ENCODE measurements around the gene RAB5A. TPM values are rescaled to one million over a fixed set of nuclear protein-coding genes. Genes with fewer than 3 reads are reported as not detected.

RAB5A gene
- total RNA-seq, 1 experiment from 2014 or later = 49.7 TPM

- H3K36me3 ChIP-seq (ENCODE audit: insufficient read depth, low read length, poor library complexity, severe bottlenecking) = no peaks in the 10 kb centered on the region
- H3K27ac ChIP-seq (ENCODE audit: low read depth, low read length, poor library complexity, severe bottlenecking) = no peak overlapping the region
- no peak for DNase-seq (ENCODE audit: low spot score)
- H3K27me3 ChIP-seq (replicated peaks; ENCODE audit: insufficient read depth, low read depth, low read length, poor library complexity) = no peaks in the 10 kb centered on the region
- ChIA-PET CTCF (no interaction called here), POLR2A (ENCODE audit: low non-redundant PET) (no interaction called here)
- TF ChIP-seq, protein P1, sequence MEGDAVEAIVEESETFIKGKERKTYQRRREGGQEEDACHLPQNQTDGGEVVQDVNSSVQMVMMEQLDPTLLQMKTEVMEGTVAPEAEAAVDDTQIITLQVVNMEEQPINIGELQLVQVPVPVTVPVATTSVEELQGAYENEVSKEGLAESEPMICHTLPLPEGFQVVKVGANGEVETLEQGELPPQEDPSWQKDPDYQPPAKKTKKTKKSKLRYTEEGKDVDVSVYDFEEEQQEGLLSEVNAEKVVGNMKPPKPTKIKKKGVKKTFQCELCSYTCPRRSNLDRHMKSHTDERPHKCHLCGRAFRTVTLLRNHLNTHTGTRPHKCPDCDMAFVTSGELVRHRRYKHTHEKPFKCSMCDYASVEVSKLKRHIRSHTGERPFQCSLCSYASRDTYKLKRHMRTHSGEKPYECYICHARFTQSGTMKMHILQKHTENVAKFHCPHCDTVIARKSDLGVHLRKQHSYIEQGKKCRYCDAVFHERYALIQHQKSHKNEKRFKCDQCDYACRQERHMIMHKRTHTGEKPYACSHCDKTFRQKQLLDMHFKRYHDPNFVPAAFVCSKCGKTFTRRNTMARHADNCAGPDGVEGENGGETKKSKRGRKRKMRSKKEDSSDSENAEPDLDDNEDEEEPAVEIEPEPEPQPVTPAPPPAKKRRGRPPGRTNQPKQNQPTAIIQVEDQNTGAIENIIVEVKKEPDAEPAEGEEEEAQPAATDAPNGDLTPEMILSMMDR (conservative IDR thresholded peaks at IDR 0.05; ENCODE audit: low read depth, low read length) = no peak
- TF ChIP-seq EZH2 (IDR thresholded peaks at IDR 0.05; ENCODE audit: borderline replicate concordance, low read depth, low read length, poor library complexity, severe bottlenecking) = no peak
- no TSS peak for BruUV-seq (replicated peaks)
- H3K4me3 ChIP-seq (ENCODE audit: low read depth, low read length, poor library complexity, severe bottlenecking) = no peak overlapping the region
- no peaks in the 10 kb centered on the region for H3K4me1 ChIP-seq (ENCODE audit: insufficient read depth, low read length, poor library complexity, severe bottlenecking)
- intact Hi-C loops (cut with micrococcal nuclease; ENCODE audit: unreplicated experiment) = no loop called here
- H3K9me3 ChIP-seq (ENCODE audit: low read depth, low read length, poor library complexity, severe bottlenecking) = no peaks in the 10 kb centered on the region
Observed at GRCh38 chr3:19932422-19932821, 14.5 kb upstream of the RAB5A start.

DNA sequence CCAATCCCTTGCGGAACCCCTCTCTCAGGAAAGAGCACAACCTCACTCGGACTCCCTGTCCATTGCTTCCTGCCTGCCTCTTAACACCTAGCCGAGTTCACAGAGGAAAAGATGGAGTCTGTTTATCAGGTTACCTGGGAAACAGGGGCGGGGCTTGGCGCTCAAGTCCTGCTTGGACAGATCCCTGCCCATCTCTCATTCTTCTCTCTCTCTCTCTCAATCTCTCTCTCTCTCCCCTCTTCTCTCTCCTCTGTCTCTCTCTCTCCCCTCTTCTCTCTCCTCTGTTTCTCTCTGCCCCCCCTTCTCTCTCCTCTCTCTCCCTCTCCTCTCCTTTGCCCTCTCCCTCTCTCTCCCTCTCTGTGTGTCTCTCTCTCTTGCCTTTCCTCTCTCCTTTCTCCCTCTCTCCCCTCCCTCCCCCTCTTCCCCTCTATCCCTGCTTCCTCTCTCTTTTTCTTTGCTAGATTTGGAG, 12.8 kb upstream of the RAB5A start, which contains the start of gene EFHB:
Gene EFHB, minus strand, starts transcription at position 120 of the 469 bp plus-strand sequence. CDS start 199 bp downstream, outside the sequence.
- Histone ChIP-seq H3K9me3 (ENCODE audit: low read depth, low read length, poor library complexity, severe bottlenecking) (no peaks in the 10 kb centered on the region), H3K4me3 (ENCODE audit: low read depth, low read length, poor library complexity, severe bottlenecking) (no peak within 1 kb of the TSS), H3K4me1 (ENCODE audit: insufficient read depth, low read length, poor library complexity, severe bottlenecking) (no peaks in the 10 kb centered on the region), H3K27ac (ENCODE audit: low read depth, low read length, poor library complexity, severe bottlenecking) (no peak within 1 kb of the TSS), H3K36me3 (ENCODE audit: insufficient read depth, low read length, poor library complexity, severe bottlenecking) (no peaks in the 10 kb centered on the region), H3K27me3 (replicated peaks; ENCODE audit: insufficient read depth, low read depth, low read length, poor library complexity) (no peaks in the 10 kb centered on the region)
- ChIA-PET POLR2A (ENCODE audit: low non-redundant PET) (no interaction called here), CTCF (no interaction called here)
- TF ChIP-seq, protein P1 (conservative IDR thresholded peaks at IDR 0.05; ENCODE audit: low read depth, low read length) = no peak
- TF ChIP-seq EZH2 (IDR thresholded peaks at IDR 0.05; ENCODE audit: borderline replicate concordance, low read depth, low read length, poor library complexity, severe bottlenecking) = no peak
- no TSS peak for BruUV-seq (replicated peaks)
- intact Hi-C loops (cut with micrococcal nuclease; ENCODE audit: unreplicated experiment) = no loop called here
- peak; percentile 27 for DNase-seq (ENCODE audit: low spot score)

GRCh38 chr3:19937459-19938294, 9.2 kb upstream of the RAB5A start:
- POLR2A ChIA-PET (ENCODE audit: low non-redundant PET) = no interaction called here
- H3K4me3 ChIP-seq (ENCODE audit: low read depth, low read length, poor library complexity, severe bottlenecking) = no peak overlapping the region
- no peak for TF ChIP-seq EZH2 (IDR thresholded peaks at IDR 0.05; ENCODE audit: borderline replicate concordance, low read depth, low read length, poor library complexity, severe bottlenecking)
- TF ChIP-seq, protein P1 (conservative IDR thresholded peaks at IDR 0.05; ENCODE audit: low read depth, low read length) = no peak
- CTCF ChIA-PET = no interaction called here
- no peaks in the 10 kb centered on the region for H3K36me3 ChIP-seq (ENCODE audit: insufficient read depth, low read length, poor library complexity, severe bottlenecking)
- H3K27ac ChIP-seq (ENCODE audit: low read depth, low read length, poor library complexity, severe bottlenecking) = no peak overlapping the region
- H3K27me3 ChIP-seq (replicated peaks; ENCODE audit: insufficient read depth, low read depth, low read length, poor library complexity) = no peaks in the 10 kb centered on the region
- no peak for DNase-seq (ENCODE audit: low spot score)
- no peaks in the 10 kb centered on the region for H3K4me1 ChIP-seq (ENCODE audit: insufficient read depth, low read length, poor library complexity, severe bottlenecking)
- no peaks in the 10 kb centered on the region for H3K9me3 ChIP-seq (ENCODE audit: low read depth, low read length, poor library complexity, severe bottlenecking)
- intact Hi-C loops (cut with micrococcal nuclease; ENCODE audit: unreplicated experiment) = no loop called here
- no TSS peak for BruUV-seq (replicated peaks)
